GM12872 (cell line): ENCODE results near the gene PACRG.

Experiments used
- TF ChIP-seq, protein P1 (sequence below): IDR thresholded peaks from 3 replicates; pipeline ENCODE4 v1.5.1; 2011; ENCODE audit warnings: low read depth, mild to moderate bottlenecking, low read length, moderate library complexity; ENCODE audit not compliant: insufficient read depth

The PACRG gene

DNA sequence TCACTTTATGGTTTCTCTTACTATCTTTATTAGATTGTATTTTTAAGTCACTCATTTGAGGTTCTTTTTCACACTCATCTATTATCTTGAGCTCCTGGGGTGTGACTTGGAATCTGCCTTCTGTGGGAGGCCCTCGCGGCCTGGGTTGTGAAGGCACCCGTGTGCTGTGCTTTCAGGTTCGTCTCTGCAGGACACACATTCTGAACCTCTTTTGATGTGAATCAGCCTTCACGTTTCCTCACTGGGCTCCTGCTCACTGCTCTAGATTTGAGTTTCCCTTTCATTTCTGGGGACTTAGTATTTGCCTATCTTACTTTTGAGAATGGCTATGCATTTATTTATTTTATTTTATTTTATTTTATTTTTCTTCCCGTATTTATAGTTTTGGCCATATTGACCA lies 97.8 kb downstream of the PACRG start:
- TF ChIP-seq, protein P1, sequence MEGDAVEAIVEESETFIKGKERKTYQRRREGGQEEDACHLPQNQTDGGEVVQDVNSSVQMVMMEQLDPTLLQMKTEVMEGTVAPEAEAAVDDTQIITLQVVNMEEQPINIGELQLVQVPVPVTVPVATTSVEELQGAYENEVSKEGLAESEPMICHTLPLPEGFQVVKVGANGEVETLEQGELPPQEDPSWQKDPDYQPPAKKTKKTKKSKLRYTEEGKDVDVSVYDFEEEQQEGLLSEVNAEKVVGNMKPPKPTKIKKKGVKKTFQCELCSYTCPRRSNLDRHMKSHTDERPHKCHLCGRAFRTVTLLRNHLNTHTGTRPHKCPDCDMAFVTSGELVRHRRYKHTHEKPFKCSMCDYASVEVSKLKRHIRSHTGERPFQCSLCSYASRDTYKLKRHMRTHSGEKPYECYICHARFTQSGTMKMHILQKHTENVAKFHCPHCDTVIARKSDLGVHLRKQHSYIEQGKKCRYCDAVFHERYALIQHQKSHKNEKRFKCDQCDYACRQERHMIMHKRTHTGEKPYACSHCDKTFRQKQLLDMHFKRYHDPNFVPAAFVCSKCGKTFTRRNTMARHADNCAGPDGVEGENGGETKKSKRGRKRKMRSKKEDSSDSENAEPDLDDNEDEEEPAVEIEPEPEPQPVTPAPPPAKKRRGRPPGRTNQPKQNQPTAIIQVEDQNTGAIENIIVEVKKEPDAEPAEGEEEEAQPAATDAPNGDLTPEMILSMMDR, result no peak

DNA sequence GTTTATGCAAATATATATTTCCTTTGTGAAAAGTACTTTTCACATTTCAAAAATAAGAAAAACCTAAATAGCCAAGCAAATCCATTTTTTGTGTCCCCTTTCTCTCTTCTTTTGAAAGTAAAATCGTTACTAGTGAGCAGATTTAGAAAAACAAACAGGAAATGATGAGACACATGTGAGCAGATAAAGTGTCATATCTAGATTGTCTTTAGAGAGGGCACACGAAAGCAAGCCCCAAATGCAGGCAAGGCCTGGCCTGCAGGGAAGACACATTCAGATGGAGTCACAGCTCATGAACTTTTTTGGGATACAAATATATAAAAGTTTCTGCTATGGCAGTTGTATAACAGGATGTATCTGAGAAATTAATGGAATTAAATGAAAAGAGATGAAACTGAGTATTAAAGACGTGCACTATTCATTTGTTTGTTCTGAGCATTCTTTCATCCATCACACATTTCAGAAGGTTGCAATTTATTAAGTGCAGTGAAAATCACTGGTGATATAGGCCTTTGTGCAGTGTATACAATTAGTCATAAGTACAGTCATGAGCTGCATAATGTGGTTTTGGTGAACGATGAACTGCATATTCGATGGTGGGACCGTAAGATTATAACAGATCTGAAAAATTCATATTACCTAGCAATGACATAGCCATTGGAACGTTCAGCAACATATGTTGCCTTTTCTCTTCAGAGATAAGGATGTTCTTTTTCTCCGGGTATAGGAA lies 101.4 kb downstream of the PACRG start:
- TF ChIP-seq, protein P1, result no peak

DNA sequence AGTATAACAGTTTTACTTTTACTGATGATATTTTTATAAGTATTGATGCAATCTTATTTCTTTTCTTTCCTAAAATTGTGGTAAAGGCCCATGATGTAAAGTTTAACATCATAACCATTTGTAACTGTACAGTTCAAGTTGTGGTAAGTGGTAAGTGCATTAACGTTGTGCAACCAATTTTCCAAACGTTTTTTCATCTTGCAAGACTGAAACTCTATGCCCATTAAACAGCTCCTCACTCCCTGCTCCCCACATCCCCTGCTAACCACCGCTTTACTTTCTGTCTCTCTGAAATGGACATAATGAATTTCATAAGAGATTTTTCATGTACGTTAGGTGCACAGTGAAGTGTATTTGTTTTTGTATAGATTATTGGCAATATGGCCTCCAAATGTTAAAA lies 106.0 kb downstream of the PACRG start:
- TF ChIP-seq, protein P1, result no peak

DNA sequence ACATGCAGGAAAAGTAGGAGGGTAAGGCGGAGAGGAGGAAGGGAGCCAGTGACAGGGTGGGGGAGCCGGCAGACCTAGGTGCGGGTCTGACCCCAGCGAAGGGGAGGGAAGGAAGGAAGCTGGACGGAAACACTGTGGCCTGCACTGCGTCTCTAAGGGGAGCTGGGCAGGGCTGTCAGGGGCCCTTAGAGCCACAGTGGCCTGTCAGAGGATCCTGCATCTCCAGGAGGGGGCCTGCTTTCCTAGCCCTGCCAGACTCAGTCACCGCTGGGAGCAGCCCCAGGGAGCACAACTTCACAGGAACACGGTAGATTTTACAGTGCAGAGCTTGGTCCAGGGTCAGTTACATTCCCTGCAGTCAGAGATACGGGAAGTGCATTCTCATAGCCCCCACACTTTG lies 118.2 kb downstream of the PACRG start:
- TF ChIP-seq, protein P1, result no peak

DNA sequence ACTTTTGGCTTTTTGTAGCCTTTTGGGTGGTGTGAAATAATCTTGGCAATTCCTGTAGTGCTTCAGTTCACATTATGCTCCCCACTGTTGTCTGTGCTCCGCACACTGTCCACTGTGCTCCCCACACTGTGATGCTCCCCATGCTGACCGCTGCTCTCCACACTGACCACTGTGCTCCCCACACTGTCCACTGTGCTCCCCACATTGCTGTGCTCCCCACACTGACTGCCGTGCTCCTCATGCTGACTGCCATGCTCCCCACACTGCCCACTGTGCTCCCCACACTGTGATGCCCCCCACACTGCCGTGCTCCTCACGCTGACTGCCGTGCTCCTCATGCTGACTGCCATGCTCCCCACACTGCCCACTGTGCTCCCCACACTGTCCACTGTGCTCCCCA lies 118.9 kb downstream of the PACRG start:
- TF ChIP-seq, protein P1, result no peak

DNA sequence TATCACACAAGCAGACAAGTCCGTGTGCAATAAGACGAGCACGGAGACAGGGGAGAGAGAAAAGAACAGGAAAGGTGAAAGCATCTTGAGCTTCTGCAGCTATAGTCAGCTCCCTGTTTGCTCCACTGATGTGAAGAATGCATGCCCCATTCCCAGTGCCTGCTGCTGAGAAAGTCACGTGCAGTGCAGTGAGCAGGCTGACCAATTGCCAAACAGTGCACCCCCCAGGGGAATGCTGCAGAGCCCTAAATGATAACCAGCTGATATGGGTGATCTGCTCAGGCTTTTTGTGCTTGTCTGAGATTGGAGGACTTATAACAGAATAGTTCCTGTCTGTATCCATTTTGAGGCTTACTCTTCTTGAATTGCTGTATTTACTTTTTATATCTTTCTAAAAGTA lies 121.5 kb downstream of the PACRG start:
- TF ChIP-seq, protein P1, result no peak

DNA sequence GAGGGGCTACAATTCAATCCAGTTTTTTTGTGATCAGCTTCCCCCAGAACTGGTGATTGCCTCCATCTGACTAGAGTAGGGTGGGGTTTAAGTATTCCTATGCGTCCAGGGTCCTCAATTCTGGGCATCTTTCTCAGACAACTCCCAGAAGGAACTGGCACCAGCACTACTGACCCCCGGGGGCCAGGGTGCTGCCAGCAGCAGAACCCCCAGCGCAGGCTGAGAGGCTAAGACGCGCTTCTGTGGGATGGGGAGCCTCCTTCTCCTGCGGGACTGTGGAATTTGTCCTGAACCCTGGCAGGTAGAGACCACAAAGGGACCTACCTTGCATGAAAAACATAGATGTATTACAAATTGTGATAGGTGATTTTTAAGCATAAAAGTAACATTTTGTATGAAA lies 124.4 kb downstream of the PACRG start:
- TF ChIP-seq, protein P1, result no peak
